RPMI8226 (cell line): Measurements from ENCODE around the gene RASA3.
A peak's percentile ranks its signal among the peaks of the same experiment; 100 is the strongest.
"Not testable (repeated sequence)": the region's sequence is repeated elsewhere in the genome, so short reads cannot be mapped to it uniquely, and the experiment has no call there.

Experiments
- DNase-seq: peaks from one replicate; pipeline ENCODE4 v3.0.0-alpha.2; 2015

Gene RASA3

DNA sequence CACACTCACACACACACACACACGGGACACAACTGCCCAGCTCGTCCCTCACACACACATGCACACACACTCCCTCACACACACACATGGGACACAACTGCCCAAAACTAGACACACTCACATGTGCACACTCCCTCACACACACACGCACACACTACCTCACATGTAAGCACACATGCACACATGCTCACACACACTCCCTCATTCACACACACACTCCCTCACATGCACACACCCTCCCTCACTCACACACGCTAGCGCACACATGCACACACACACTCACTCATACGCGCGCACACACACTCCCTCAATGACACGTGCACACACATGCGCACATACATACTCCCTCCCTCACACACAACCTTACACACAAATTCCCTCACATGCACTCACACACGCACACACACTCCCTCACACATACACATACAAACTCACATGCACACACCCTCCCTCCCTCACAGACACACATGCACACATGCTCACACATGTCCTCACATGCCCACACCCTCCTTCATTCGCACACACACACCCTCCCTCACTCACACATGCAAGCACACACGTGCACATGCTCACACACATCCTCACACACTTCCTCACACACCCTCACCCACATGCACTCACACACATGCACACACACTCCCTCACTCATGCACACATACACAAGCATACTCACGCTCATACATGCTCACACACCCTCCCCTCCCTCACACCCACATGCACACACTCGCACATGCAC lies 9.0 kb upstream of the RASA3 start:
- DNase-seq, result no peak

- peak; percentile 36 for DNase-seq
Observed at GRCh38 chr13:114140906-114141250, 8.5 kb upstream of the RASA3 start.

DNA sequence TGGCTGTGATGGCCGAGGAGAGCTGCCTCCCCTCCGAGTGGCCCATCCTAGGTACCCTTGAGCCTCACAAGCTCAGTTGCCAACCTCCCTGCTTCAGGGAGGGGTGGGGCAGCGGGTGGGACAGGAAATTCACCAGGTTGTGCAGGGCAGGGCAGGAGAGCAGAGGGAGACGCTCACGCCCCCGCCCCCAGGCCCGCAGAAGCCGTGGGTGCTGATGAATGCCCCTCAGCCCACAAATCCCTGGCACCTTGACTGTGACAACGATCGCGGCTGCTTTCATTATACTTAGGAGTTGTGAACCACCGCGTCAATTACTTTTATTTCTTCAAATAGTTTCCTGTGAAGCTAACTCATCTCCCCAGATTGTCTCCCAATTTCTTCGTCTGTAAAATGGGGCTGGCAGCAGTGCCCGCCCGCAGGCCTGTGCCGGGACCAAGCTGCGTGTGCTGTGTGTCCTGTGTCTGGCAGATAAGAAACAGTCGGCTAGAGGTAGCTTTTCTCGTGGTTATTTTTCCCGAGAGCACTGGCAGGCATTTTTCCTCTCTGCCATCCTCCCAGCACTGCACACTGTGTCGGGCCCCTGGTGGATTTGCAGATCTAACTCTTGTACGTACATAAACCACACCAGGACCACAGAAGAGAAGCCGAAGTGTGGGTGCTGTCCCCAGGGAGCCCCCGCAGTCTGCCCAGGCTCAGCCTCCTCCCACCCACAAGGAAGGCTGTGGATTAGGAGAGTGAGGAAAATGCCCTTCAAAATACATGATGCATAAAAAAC lies 7.9 kb upstream of the RASA3 start:
- DNase-seq, result no peak

DNA sequence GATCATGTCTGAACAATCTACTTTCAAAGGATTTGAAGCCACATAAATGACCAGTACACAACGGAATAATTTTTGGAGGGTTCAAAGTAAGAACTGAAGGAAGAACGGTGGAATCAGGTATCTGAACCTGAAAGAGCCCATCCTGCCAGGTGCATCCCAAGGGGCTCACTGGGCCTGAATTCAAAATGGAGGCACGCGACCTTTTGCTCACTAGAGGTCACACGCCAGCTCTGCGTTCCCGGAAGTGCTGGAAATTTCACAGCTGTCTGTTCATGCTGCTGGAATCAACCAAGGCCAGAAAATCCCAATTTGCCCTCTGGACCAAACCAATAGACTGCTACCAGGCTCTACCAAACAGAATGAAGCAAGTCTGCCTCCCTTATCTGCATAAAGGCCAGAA lies 4.2 kb upstream of the RASA3 start:
- DNase-seq, result no peak

DNA sequence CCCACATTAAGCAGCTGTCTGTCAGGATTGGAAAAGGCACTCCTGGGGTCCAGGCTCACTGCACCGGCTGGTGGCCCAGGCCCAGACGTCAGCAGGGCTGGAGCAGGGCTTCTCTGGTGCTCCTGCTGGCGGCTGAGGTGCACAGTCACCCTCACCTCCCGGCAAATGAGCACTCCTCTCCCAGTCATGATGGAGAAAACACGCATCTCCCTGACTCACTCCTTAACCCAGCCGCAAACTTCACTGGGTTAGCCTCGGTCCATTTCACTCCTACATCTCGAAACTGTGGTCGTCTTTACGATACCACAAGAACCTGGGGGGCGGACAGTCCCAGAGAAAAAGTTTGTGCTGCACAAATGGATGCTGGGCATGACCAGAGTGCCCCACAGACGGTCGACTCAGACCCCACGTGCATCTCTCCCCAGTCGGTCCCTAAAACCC lies 3.3 kb upstream of the RASA3 start:
- DNase-seq, result no peak

DNA sequence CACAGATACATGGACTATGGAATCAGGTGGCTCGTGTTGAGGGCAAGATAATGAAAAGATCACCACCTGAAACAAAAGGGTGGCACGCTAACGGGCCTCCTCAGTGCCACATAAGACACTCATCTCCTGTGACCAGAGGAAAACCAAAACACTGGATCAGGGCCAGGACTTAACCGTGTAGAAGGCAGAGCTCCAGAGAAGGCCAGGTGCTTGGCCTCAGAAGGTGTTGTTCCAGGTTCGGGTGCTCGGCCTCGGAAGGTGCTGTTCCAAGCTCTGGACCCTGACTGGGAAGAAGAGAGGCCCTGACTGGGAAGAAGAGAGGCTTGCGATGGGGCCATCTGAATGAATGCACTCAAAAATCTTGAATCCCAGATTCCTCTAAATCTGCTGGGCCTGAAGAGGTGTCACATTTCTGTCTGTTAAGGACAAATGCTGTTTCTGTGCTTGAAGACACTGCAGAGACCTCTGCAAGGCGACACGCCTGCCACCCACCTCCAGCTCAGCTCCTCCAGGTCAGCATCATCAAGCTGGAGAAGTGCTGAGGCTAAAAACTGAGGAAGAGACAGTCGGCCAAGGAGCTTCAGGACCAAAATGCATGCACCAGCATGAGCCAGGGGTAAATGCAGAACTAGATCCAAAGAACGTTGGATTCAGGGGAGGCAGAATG lies 2.7 kb upstream of the RASA3 start:
- DNase-seq, result peak; percentile 67

DNA sequence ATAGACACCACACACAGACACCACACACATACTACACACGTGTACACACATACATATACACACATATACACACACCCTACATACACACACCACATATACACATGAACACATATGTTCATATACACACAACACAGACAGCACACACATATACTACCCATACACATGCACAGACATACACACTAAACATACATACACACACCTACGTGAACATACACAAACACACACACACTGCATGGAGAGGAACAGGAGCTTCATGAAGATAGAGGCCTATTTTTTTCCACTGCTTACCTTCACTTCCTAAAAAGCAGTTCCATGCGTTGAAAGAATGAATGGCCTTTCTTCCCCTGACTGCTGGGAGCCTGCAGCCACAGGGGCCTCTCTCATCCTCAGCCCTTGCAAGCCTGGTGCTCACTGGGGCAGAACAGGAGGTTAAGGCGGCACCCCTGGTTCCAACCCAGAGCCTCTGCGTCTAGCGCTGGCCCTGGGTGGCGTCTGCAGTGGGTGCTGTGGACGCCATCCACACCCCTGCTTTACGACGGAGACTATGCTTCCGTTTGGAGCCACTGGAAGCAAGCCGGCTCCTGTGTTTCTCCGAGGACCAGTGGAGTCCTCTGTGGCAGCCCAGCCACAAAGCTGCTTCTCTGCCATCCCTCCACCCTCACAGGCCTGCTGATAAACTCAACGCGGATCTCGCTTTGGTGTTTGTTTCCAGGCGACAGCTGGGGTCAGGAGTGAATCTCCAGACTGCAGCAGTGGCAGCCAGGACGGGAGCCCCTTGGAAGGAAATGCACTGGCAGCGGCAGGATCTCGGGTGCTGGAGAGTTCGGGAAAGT lies 1.9 kb upstream of the RASA3 start:
- no peak for DNase-seq

DNA sequence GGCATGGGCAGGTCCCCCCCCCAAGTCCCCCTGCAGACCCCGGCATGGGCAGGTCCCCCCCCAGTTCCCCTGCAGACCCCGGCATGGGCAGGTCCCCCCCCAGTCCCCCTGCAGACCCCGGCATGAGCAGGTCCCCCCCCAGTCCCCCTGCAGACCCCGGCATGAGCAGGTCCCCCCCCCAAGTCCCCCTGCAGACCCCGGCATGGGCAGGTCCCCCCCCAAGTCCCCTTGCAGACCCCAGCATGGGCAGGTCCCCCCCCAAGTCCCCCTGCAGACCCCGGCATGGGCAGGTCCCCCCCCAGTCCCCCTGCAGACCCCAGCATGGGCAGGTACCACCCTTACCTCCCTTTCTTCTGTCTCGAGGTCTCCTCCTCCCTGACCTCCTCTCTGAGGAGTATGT lies 1.1 kb upstream of the RASA3 start:
- DNase-seq, result not testable (repeated sequence)

- DNase-seq, result not testable (repeated sequence)
Observed at GRCh38 chr13:114133126-114133525, 703 bp upstream of the RASA3 start.

DNA sequence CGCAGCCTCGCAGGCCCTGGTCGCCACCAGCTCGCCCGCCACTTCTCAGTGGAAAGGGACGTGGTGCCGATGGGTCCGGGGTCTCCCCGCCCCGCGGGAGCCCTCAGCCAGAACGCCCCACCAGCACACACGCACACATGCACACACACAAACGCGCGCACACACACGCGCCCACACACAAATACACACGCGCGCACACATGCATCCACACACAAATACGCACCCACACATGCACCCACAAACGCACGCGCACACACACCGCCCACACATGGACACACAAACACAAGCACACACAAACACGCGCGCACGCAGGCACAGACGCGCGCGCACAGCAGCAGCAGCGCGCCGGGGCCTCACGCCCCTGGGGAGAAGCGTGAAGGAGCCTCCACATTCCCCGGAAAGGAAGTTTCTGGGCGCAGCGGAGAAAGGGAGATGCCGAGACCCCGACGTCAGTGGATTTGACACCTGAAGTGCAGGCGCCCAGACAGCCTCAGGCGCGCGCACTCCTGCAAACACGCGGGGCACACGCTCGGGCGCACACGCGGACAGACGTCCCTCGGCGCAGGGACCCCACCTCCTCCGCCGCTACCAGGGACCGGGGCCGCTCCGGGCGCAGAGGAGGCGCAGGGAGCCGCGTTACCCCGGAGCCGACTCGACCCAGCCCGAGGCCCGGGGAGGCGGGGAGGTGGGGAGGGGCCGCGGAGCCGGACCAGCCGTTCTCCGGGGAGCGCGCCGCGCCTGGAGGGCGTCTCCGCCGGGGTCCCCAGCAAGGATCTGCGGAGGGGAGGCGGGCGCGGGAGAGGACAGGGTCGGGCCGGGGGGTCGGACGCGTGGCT lies 622 bp downstream of the RASA3 start:
- peak; percentile 23 for DNase-seq

GRCh38 chr13:114130837-114131582 lies 1.4 kb downstream of the RASA3 start:
- peak; percentile 65 for DNase-seq

DNA sequence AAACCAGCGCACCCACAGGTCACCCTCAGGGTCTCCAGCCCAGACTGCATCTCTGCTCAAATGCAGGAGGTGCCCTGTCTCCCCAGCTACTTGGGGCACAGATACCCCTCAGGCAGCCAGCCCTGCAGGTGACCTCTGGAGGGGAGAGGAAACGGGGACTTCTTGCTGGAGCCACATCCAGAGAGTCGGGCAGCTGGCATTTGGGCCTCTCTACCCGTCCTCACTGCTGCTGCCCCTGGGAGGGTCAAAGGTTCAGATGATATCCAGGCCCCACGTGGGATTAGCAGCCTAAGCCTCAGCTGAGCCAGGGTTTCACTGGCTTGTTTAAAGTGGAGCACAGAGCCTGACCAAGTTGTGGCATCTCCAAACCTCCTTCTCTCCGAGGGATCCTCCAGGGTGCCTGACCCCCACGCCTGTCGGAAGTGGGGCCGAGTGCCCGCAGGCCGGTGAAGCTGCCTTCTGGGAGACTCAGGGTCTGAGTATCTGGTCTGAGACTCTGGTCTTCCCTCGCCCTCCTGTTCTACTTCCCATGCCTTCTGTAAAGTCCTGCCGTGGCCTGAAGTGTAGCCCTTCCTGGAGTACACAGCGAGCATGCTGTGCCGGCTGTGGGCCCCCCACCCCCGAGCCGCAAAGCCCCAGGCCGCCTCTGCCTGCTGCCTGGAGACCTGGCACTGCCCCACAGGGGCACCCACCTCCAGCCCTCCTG lies 2.1 kb downstream of the RASA3 start:
- no peak for DNase-seq

GRCh38 chr13:114129649-114130062 lies 2.8 kb downstream of the RASA3 start:
- no peak for DNase-seq

GRCh38 chr13:114128624-114129522 lies 3.5 kb downstream of the RASA3 start:
- DNase-seq, result no peak

DNA sequence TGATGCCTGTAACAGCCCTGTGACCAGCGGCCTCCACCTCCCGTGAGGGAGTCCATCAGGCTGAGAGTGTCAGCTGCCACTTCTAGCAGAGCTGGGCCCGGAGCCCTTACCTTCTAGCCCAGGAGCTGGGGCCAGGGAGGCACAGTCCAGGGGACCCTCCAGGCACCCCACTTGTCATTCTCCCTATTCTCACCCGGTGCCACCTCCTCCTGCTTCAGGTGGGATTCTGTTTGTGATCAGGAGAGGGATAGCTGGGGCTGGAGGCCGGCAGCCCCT lies 4.1 kb downstream of the RASA3 start:
- DNase-seq, result no peak

DNA sequence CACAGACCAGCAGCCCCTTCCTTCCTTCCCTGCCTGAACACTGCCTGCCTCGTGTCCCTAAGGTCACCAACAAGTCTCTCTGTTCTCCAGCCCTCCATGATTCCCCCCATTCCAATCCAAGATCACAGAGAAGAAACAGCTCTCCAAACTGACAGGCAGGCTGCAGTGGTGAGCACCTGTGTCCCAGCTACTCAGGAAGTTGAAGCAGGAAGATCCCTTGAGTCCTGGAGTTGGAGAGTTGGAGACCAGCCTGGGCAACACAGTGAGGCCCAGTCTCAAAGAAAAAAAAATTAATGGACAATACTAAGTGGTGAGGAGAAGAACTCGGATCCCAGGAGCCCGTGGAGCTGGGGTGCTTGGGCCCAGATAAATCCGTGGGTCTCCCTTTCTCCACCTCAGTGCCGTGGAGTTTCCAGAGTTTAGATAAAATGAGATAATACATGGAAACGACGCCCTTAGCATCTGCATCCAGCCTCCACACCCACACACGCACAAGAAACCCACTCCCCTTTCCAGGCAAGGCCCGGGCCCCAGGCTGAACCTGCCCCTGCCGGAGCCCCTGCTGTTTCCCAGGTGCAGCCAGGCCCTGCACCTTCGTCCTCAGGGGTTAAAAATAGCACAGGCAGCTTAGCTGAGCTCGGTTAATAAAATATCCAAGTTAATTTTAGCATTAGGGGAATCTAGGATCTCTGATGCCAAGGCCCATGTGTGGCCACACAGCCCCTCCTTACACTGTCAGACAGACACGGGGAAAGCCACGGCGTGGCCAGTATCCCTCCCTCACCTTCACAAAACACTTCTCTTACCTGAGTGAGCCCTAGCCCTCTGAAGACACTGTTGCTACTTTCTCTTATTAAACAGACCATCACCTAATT lies 4.7 kb downstream of the RASA3 start:
- no peak for DNase-seq

GRCh38 chr13:114126789-114127472 lies 5.5 kb downstream of the RASA3 start:
- no peak for DNase-seq

DNA sequence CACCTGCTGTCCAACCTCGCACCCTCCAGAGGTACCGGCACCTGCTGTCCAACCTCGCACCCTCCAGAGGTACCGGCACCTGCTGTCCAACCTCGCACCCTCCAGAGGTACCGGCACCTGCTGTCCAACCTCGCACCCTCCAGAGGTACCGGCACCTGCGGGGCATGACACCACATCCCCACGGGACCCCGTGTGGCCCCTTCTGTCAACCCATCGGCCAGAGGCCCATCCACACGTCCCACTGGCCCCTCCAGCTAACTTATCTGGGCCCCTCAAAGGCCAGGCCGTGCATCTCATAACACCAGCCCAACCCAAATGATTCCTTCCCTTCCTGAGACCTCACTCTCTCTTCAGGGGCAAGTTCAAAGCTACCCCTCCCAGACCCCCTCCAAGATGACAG lies 6.3 kb downstream of the RASA3 start:
- DNase-seq, result not testable (repeated sequence)
